GM23248 (cell line): ENCODE measurements around the gene TMEM187.

Experiments used
- EZH2 ChIP-seq: fragments of 200-600 bp; sonication (generic); IDR thresholded peaks from 2 replicates; pipeline ENCODE4 v1.6.1; 2018; ENCODE audit warnings: antibody characterized with exemption, mild to moderate bottlenecking; ENCODE audit not compliant: insufficient read depth, poor library complexity, severe bottlenecking
- EZH2phosphoT487 ChIP-seq: fragments of 200-600 bp; sonication (generic); IDR thresholded peaks from 2 replicates; pipeline ENCODE4 v1.6.1; 2018; ENCODE audit warnings: antibody characterized with exemption, moderate library complexity, mild to moderate bottlenecking, low read depth; ENCODE audit not compliant: insufficient read depth

DNA sequence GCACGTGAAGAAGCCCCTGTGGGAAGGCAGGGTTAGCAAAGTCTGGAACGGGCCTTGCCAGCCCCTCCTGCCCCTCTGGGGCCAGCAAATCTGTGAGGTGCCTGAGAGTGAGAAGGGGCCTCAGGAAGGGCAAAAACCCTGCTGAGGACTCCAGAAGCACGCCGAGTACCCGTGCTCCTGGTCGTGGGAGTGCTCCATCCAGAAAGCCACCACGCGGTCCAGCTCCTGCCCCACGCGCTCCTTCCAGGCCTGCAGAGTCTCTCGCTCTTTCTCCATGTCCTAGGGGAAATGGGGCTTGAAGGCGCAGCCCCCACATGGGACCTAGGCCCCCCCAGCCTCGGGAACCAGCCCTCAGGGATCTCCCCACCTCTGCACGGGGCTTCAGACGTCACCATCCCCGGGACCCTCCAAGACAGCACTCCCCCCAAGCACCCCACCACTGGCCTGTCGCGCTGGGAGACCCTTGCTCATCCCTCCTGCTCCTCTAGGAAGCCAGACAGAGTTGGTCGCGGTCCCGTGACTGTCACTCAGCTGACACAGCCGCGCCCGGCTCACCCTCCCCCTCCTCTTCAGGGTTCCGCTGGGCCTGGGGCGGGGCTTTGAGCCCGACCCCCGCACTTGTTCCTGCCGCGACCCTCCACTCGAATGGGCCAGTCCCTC is 28.3 kb upstream of the TMEM187 start, which contains the start of gene RENBP:
- no peak for TF ChIP-seq EZH2
- no peak for TF ChIP-seq EZH2phosphoT487
